HepG2 (cell line): ENCODE measurements around the gene PFKFB4. TPM values are rescaled to one million over a fixed set of nuclear protein-coding genes. Genes with fewer than 3 reads are reported as not detected.
"Not testable (repeated sequence)": the region's sequence is repeated elsewhere in the genome, so short reads cannot be mapped to it uniquely, and the experiment has no call there.

ENCODE experiments used
- ATAC-seq: fragments of 200-7000 bp; cut with Tn5 transposase; 3 replicates; pipeline ENCODE4 v1.9.1; 2020; ENCODE audit warnings: mild to moderate bottlenecking, moderate library complexity
- BruUV-seq: library from RNA; stranded (reverse); fragments of 400-500 nt; replicated peaks from 2 replicates; lab custom pipeline; 2021; lab: Mats Ljungman, UMichigan
- CTCF ChIA-PET: fragments of 300-600 bp; formaldehyde crosslinking; extraction: SDS; loops from one replicate; lab custom pipeline; 2021; ENCODE audit warnings: low total read pairs, inconsistent platforms, low intra/inter-chr PET ratio; lab: Yijun Ruan, JAX
- POLR2A ChIA-PET: fragments of 350-600 bp; sonication (Branson Sonifier 250); formaldehyde crosslinking; loops from one replicate; lab custom pipeline; 2020; ENCODE audit warnings: antibody characterized with exemption, inconsistent platforms; lab: Yijun Ruan, JAX
- DNase-seq: peaks from one replicate; pipeline ENCODE4 v3.0.0-alpha.2; 2015; ENCODE audit warnings: low spot score
- FAIRE-seq: peaks from 3 replicates; lab custom pipeline; 2011; peaks lifted over from hg19 to GRCh38; lab: Jason Lieb, UNC
- H2AFZ ChIP-seq: one replicate; pipeline ENCODE4 v1.6.1; 2011; ENCODE audit warnings: low read length, inconsistent platforms
- H3K27ac ChIP-seq: fragments of 300-600 bp; 3 replicates; pipeline ENCODE4 v1.8.0; 2011; ENCODE audit warnings: mixed run types, mild to moderate bottlenecking, mixed read lengths, low read length, inconsistent platforms; ENCODE audit not compliant: insufficient read depth; ENCODE audit errors: extremely low read length
- H3K27me3 ChIP-seq, 2 experiments: fragments of 200-600 bp in 1 of 2; 2 replicates in 1 of 2; 3 replicates in 1 of 2; pipeline versions ENCODE4 v1.6.0 to v1.8.0; 2011; ENCODE audit warnings: low read length in 2 of 2, mild to moderate bottlenecking in 2 of 2, moderate library complexity in 2 of 2, inconsistent platforms in 1 of 2; ENCODE audit not compliant: insufficient read depth in 2 of 2, control insufficient read depth in 1 of 2
- H3K36me3 ChIP-seq, 2 experiments: fragments of 200-600 bp in 1 of 2; replicated peaks in 1 of 2; 2 replicates in 1 of 2; 3 replicates in 1 of 2; pipeline versions ENCODE4 v1.5.1 to v1.8.0; 2011; ENCODE audit warnings: low read length in 2 of 2, inconsistent platforms in 1 of 2; ENCODE audit not compliant: insufficient read depth in 2 of 2, control insufficient read depth in 1 of 2
- H3K4me1 ChIP-seq: 2 replicates; pipeline ENCODE4 v1.5.1; 2012; ENCODE audit warnings: low read length, inconsistent platforms; ENCODE audit not compliant: insufficient read depth
- H3K4me2 ChIP-seq: 2 replicates; pipeline ENCODE4 v1.6.0; 2011; ENCODE audit warnings: low read depth, low read length, inconsistent platforms
- H3K4me3 ChIP-seq, 3 experiments: fragments of 200-600 bp in 1 of 3; sonication (generic), shearing (Covaris generic) in 1 of 3; replicated peaks in 1 of 3; 2 replicates each; pipeline ENCODE4 v1.5.1; 2011 to 2016; ENCODE audit warnings: low read length in 3 of 3, inconsistent platforms in 2 of 3, low read depth in 2 of 3, mild to moderate bottlenecking in 2 of 3, control low read depth in 1 of 3, mixed read lengths in 1 of 3; ENCODE audit not compliant: insufficient read depth in 1 of 3
- H3K79me2 ChIP-seq: one replicate; pipeline ENCODE4 v1.6.1; 2011; ENCODE audit warnings: low read length, inconsistent platforms; ENCODE audit not compliant: insufficient read depth
- H3K9ac ChIP-seq: 2 replicates; pipeline ENCODE4 v1.6.0; 2011; ENCODE audit warnings: mild to moderate bottlenecking, low read depth, low read length, inconsistent platforms; ENCODE audit not compliant: insufficient read depth
- H3K9me3 ChIP-seq: 2 replicates; pipeline ENCODE4 v1.5.1; 2012; ENCODE audit warnings: mild to moderate bottlenecking, low read length
- H4K20me1 ChIP-seq: 2 replicates; pipeline ENCODE4 v1.6.0; 2011; ENCODE audit warnings: inconsistent platforms, mild to moderate bottlenecking, low read length, moderate library complexity; ENCODE audit not compliant: insufficient read depth
- HES4 ChIP-seq: sonication (generic); formaldehyde crosslinking; IDR thresholded peaks from 2 replicates; pipeline ENCODE4 v1.9.0; 2021; ENCODE audit warnings: mild to moderate bottlenecking, missing genetic modification reagents, borderline replicate concordance
- PHF20 ChIP-seq: sonication (generic); formaldehyde crosslinking; IDR thresholded peaks from 2 replicates; pipeline ENCODE4 v1.5.0; 2020; ENCODE audit warnings: mild to moderate bottlenecking, missing genetic modification reagents
- REPIN1 ChIP-seq: sonication (generic); formaldehyde crosslinking; IDR thresholded peaks from 2 replicates; pipeline ENCODE4 v1.8.0; 2022; ENCODE audit warnings: missing genetic modification reagents, low read depth, mild to moderate bottlenecking, borderline replicate concordance
- XBP1 ChIP-seq: sonication (generic); formaldehyde crosslinking; IDR thresholded peaks from 2 replicates; pipeline ENCODE4 v1.5.0; 2020; ENCODE audit warnings: missing genetic modification reagents
- ZBTB46 ChIP-seq: sonication (generic); formaldehyde crosslinking; IDR thresholded peaks from 2 replicates; pipeline ENCODE4 v1.4.0; 2020; ENCODE audit warnings: mild to moderate bottlenecking, missing genetic modification reagents, borderline replicate concordance
- ZNF512B ChIP-seq: sonication (generic); formaldehyde crosslinking; IDR thresholded peaks from 2 replicates; pipeline ENCODE4 v1.5.1; 2020; ENCODE audit warnings: missing genetic modification reagents, mild to moderate bottlenecking, borderline replicate concordance
- ZNF598 ChIP-seq: sonication (generic); formaldehyde crosslinking; IDR thresholded peaks from 2 replicates; pipeline ENCODE4 v1.5.1; 2020; ENCODE audit warnings: mild to moderate bottlenecking, missing genetic modification reagents, borderline replicate concordance
- WGBS: methylation state at CpG from one replicate; pipeline ENCODE4 v1.1.6; 2017; ENCODE audit warnings: low lambda C conversion rate; 5-methylcytosine and 5-hydroxymethylcytosine counted together
- in situ Hi-C: cut with HindIII; loops from 2 replicates; pipeline ENCODE4 v1.10.0; 2017; ENCODE audit warnings: low pct_unique_long_range_greater_than_20kb; ENCODE audit not compliant: extremely low pct_ligation_motif_present
- intact Hi-C: fragments of 100-400 bp; cut with micrococcal nuclease; formaldehyde crosslinking; loops from one replicate; pipeline ENCODE4 v1.10.0; 2022; ENCODE audit not compliant: unreplicated experiment
- polyA plus RNA-seq, 8 experiments: library from polyadenylated mRNA; depleted of rRNA in 3 of 8; stranded (reverse) in 7 of 8; unstranded in 1 of 8; fragments of >200 nt; fragmentation: Illumina TruSeq in 4 of 8; extraction: Trizol in 4 of 8; gene quantifications; 2 replicates each; pipeline versions ENCODE4 v1.2.1 to v1.2.3, GENCODE V29; 2011 to 2016; ENCODE audit warnings: low read depth in 4 of 8, missing spikeins in 1 of 8, mixed read lengths in 1 of 8; ENCODE audit not compliant: insufficient read depth in 1 of 8
- total RNA-seq, 5 experiments: library from RNA; depleted of rRNA; stranded (reverse); fragments of >200 nt; fragmentation: Illumina TruSeq; extraction: Trizol; gene quantifications; 2 replicates each; pipeline ENCODE4 v1.2.3, GENCODE V29; 2016; ENCODE audit warnings: low read depth in 1 of 5

The PFKFB4 gene
- total and polyA plus RNA-seq, 2 of the 13 experiments (the other 11 are each of a cell fraction or from before 2014, with no cell fraction given) = 7.1 to 103 TPM

- TF ChIP-seq ZNF598 (CRISPR knock-in tag) (no peak), ZNF512B (CRISPR knock-in tag) (no peak), HES4 (CRISPR knock-in tag) (no peak), XBP1 (CRISPR knock-in tag) (no peak), ZBTB46 (CRISPR knock-in tag) (no peak), PHF20 (CRISPR knock-in tag) (no peak), REPIN1 (no peak)
Measured at GRCh38 chr3:48532271-48532976, 24.2 kb downstream of the PFKFB4 start (continued).

- H3K27ac ChIP-seq, FAIRE-seq, H3K27me3 ChIP-seq, H3K9ac ChIP-seq, DNase-seq, intact Hi-C loops, ATAC-seq, H3K79me2 ChIP-seq, H3K4me1 ChIP-seq, H4K20me1 ChIP-seq, POLR2A ChIA-PET, H2AFZ ChIP-seq, H3K9me3 ChIP-seq, CTCF ChIA-PET, in situ Hi-C loops, H3K4me3 ChIP-seq, H3K4me2 ChIP-seq, BruUV-seq: not testable (repeated sequence)
- WGBS = 97% methylated on average over 4 of the region's 4 CpGs
- peaks cover 17 to 55% of the 10 kb centered on the region in 2 experiments for H3K36me3 ChIP-seq
Measured at GRCh38 chr3:48530701-48531100, 25.9 kb downstream of the PFKFB4 start.
